Skeletal muscle cell (primary cell): ENCODE results near the gene ERGIC1.
"Not testable (repeated sequence)": the region's sequence is repeated elsewhere in the genome, so short reads cannot be mapped to it uniquely, and the experiment has no call there.

Source experiments
- DNase-seq: peaks from one replicate; pipeline ENCODE4 v3.0.0-alpha.2; 2010; ENCODE audit warnings: low read depth
- H3K4me3 ChIP-seq: 2 replicates; pipeline ENCODE4 v1.5.1; 2011; ENCODE audit warnings: low read depth, mild to moderate bottlenecking, control low read depth, low read length, moderate library complexity

The ERGIC1 gene, protein sequence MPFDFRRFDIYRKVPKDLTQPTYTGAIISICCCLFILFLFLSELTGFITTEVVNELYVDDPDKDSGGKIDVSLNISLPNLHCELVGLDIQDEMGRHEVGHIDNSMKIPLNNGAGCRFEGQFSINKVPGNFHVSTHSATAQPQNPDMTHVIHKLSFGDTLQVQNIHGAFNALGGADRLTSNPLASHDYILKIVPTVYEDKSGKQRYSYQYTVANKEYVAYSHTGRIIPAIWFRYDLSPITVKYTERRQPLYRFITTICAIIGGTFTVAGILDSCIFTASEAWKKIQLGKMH

DNA sequence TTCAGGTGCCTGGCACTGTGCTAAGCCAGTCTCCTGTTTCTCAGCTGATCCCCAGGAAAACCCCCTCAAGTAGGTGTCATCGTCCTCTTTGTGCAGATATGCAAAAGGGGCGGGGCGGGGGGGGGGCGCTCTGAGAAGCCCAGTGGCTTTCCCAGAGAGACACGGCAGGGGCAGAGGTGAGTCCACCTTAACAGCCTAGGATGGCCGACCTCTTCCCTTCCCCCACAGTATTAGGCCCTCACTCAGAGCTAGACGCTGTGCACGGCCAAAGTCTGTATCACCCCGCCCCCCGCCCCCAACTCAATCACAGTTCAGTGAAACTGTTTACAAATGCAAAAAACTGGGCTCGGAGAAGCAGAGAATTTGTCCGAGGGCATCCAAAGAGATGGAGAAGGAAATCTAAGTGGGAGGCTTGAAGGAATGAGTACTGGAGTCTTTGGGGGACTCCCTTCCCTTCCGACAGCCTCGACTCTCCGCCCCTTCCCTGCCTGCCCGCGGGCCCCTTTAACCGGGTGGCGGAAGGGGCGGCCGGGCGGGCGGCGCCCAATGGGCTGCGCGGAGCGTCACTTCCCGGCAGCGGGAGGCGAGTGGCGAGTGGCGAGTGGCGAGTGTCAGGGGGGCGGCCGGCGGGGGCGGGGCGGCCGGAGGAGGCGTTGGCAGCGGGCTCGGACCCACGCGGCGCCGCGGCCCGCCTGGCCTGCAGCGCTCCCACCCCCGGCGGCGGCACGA, at the start of gene ERGIC1:
TSS of gene ERGIC1 (plus strand) at position 566 of the 729 bp plus-strand sequence. CDS start at position 729, 163 bp downstream.
- DNase-seq, result peak; percentile 57
- peak within 1 kb of the TSS; percentile 91 for H3K4me3 ChIP-seq

DNA sequence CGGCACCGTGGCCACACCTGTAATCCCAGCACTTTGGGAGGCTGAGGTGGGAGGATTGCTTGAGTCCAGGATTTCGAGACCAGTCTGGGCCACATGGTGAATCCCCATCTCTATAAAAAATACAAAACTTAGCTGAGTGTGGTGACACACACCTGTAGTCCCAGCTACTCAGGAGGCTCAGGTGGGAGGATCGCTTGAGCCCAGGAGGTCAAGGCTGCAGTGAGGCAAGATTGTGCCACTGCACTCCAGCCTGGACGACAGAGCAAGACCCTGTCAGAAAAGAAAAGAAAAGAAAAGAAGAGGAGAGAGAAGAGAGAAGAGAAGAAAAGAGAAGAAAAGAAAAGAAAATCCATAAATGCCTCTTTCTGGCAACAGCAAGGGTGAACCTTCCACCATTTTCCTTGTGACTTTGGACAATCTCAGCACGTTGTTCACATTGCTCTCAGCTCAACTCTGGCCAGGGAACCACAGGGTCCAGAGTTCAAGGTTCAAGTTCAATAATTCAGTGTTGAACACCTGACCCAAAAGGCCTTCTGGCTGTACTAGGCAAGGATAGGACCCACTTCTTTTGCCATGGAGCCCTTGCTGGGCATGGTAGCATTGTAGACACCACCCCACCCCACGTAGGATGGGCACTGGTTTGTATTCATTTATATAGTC, 48.5 kb upstream of the ERGIC1 start:
- no peak for DNase-seq
- H3K4me3 ChIP-seq, result no peak overlapping the region

DNA sequence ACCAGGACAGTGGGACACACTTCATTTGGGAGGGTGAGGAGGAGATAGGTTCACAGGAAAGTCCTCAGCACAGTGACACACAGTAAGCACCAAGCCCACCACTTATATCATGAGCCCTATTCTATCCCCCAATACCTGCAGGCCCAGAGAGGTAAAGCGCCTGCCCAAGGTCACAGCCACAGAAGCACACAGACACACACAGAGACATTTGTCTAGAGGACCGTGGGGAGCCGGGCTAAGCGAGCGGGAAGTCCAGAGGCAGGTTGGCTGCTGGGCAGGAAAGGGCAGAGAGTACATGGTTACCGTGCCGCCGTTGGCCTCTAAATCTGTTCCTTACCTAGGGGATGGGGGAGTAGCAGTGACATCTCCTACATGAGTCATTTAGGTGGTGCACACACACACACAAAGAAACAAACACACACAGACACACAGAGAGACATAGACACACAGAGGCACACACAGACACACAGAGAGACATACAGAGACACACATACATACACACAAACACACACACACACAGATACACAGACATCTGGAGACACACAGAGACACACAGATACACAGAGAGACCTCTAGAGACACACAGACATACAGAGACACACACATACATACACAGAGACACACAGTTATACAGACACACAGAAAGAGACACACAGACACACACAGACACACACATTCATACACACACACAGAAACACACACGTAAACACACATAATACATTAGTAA, 47.2 kb upstream of the ERGIC1 start:
- no peak overlapping the region for H3K4me3 ChIP-seq
- no peak for DNase-seq

DNA sequence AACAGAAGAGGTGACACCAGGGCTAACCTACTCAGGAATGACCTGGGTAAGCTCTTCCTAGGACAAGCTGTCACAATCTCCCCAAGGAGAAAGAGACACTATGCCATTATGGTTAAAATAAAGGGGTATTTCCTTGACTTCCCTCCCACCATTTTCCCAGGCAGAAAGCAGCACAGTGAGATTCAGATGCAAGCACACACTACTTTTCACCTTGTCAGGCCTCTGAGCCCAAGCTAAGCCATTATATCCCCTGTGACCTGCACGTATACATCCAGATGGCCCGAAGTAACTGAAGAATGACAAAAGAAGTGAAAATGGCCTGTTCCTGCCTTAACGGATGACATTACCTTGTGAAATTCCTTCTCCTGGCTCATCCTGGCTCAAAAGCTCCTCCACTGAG, 46.5 kb upstream of the ERGIC1 start:
- not testable (repeated sequence) for DNase-seq, H3K4me3 ChIP-seq

DNA sequence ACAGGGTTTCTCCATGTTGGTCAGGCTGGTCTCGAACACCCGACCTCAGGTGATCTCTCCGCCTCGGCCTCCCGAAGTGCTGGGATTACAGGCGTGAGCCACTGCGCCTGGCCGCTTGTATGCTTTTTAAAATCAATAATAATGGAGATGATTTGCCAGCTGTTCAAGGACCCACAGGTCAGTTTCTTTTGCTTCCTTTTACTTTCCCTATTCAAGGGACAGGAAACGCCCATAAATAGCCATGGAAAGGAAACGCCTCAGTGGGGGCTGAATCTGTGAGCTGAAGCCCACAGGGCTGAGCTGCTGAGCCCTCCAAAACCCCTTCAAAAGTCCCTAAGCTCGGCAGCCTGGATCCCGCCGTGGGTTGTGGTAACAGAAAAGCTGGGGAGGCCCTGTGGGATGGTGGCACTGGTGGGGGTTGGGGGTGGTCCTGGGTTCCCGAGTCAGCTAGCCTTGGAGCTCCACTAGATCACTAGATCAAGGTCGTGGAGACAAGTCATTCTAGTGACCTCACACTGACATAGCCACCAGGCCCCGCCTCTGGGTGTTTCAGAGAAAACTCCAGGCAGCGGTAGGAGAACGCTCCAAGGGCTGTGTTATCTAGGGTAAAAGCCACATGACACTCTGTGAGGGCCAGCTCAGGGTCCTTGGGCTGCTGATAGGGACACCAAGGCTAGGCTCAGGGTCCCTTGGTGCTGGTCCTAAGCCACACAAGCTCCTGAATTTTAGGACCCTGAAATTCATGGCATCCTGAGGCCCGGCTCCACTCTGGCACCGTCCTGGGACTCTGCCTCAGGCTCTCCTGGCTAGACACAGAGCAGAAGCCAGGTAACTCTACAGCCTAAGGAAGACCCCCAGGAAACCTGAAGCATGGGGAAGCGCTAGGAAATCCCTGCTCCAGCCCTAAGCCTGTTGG, 45.0 kb upstream of the ERGIC1 start:
- no peak for DNase-seq
- no peak overlapping the region for H3K4me3 ChIP-seq

DNA sequence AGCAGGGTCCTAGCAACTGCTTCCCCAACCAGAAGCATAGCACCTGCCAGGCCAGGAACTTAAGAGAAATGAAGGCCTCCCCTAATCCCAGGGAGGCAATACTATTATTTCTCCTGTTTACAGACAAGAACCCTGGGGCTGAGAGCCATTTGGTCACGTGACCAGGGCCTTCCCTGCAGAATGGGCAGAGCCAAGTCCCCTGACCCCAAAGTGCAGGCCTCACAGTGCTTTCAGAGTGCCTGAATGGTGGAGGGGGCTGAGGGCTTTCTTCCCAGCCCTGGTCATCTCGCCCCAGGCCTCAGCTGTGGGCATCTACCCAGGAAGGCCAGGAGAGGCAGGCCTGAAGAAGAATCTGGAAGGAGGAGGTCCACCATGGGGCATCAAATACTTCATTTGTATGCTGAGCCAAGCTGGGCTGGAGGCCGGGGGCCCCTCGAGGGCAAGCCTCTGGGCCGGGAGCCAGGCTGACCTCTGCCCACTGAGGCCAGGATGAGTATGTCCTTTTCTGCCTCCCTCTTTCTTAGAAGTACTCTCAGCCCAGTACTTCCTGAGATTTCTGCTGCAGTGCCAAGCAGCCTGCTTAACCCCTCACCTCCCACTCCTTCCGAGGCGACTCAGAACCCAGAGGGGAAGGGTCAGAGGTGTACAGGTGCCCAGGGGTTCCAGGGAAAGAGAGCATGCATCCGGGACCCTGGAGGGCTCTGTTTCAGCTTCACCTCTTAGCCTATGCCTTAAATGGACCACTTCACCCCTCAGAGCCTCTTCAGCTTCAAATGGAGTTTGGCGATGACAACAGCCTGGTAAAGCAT, 44.2 kb upstream of the ERGIC1 start:
- no peak for DNase-seq
- H3K4me3 ChIP-seq, result no peak overlapping the region

DNA sequence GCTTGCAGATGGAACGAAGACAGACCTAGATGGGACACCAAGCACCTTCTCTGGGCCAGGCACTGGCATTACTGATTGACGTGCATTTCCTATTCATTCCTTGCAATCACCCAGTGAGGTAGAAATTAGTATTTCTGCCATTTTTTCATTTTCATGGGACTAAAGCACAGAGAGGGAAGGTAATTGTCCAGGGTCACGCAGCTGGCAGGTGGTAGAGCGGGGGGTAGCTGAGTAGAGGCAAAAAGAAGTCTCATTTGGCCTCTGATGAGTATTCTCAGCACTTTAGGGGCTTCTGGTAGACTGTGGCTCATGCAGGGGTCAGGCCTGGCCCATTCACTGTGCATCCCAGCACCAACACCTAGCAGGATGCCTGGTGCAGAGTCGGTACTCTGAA, 43.6 kb upstream of the ERGIC1 start:
- no peak for DNase-seq
- H3K4me3 ChIP-seq, result no peak overlapping the region

DNA sequence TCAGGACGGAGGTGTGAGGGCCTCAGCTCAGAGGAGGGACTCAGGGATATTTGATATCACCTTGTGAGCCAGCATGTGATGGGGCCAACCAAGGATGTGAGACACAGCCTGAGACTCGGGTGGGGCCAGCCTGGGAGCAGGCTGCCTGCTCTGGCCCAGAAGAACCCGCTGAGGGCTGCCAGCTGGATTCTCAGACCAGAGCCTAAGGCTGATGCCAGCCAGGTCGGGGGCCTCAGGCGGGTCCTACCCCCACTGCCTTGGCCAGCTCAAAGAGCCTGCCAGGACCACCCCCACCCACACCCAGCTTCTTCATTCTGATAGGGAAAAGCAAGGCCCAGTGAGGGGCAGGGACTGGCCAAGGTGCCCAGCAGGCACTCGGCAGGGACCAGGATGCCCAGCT, 42.8 kb upstream of the ERGIC1 start:
- DNase-seq, result no peak
- no peak overlapping the region for H3K4me3 ChIP-seq

DNA sequence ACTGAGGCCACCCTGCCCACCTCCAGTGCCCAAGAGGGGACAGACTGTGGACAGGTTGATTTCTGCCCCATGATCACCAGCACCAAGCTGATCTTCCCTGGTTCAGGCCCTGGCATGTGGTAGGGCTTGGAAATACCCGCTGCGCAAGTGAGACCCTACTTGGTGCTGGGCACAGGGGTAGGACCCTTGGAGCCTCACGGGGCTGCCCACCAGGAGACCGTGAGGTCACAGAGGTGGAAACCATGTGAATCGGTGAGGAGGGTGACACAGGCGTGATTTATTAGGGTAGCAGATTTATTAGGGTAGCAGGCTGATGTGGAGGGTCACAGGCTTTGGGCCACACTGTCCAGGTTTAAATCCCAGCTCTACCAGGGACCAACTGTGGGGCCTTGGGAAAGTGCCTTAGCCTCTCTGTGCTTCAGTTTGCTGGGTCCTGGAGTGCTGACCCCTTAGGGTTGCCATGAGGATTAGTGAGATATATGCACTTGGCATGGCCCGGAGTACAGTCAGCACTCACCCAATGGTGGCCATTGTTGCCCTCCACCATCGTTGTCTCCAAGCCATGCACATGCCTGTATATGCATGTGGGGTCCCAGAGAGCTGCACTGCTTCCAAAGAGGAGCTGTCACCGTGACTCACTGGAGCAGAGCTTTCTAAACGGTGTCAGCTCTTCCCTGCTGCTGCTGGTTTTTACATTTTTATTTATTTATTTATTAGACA, 42.2 kb upstream of the ERGIC1 start:
- no peak overlapping the region for H3K4me3 ChIP-seq
- no peak for DNase-seq

DNA sequence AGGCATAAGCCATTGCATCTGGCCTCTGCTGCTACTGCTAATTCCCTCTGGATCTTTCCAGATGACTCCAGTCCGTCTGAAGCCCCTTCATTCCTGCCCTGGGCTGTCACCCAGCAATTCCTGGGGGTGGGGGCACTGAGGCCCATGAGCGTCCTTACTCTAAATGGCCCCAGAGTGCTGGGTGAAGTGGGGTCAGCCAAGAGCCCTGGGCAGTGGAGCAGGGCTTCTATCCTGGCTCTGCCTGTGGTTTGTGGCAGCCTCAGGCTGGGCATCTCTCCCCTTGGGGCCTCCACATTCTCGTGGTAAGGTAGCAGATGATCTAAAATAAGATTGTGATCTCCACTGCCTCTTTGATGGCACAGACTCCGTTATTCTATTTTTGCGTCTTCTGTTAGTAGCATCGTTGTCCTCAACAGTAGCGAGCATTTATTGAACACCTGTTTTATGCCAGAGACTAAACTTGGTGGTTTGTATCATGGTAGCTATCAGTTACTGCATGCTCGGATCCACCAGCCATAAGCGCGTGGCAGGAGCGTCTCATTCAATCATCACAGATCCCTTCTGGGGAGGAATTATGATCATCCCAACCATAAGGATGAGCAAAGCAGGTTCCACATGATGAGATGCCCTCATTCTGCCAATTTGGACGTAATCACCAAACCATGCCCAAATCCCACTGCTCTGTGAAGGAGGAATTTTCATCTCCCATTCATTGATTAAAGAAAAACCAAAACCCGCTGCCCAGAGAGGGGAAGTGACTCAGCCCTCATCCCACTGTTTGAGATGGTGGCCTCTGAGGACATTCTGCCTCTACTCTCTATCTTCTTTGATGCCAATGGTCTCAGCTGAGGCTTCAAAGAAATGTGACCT, 41.1 kb upstream of the ERGIC1 start:
- no peak for DNase-seq
- no peak overlapping the region for H3K4me3 ChIP-seq

DNA sequence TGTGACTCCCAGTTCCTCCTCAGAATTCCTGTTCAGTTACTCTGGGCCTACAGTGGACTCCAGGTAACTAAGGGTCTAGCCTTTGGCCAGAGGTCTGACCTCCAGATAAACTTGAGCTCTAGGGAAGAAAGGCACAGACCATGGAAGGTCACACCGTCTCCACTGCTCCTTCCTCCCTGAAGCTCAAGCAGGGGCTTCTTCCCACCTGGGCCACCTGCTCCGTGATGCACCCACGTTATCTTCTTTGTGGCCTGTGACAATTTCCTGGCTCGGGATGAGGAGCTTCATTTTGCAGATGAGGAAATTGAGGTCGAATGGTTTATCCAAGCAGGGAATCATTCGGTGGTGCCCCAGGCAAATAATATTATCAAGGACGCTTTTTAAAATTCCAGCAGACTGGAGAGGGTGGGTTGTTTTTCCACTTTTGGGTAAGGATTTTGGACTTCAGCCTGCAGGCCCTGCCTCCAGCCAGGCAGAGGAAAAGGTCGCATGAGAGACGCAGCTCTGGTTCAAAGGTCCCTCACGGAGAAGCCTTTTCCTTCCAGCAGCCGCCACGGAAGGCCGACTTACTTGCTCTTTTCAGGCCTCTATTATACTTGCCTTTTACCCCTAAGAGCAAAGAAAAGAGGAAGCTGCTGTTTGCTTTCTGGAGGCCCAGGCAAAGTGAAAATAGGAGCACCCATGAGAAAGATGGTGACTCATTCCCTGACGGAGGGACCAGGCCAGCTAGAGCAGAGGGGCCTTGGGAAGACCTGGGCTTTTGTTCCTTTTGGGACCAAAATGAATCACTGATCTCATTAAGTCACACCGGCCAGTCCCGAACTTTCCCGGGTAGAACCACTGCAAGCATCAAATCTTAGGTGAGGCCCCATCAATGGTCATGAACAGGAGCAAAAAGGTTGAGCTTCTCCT, 40.2 kb upstream of the ERGIC1 start:
- no peak for DNase-seq
- H3K4me3 ChIP-seq, result no peak overlapping the region

DNA sequence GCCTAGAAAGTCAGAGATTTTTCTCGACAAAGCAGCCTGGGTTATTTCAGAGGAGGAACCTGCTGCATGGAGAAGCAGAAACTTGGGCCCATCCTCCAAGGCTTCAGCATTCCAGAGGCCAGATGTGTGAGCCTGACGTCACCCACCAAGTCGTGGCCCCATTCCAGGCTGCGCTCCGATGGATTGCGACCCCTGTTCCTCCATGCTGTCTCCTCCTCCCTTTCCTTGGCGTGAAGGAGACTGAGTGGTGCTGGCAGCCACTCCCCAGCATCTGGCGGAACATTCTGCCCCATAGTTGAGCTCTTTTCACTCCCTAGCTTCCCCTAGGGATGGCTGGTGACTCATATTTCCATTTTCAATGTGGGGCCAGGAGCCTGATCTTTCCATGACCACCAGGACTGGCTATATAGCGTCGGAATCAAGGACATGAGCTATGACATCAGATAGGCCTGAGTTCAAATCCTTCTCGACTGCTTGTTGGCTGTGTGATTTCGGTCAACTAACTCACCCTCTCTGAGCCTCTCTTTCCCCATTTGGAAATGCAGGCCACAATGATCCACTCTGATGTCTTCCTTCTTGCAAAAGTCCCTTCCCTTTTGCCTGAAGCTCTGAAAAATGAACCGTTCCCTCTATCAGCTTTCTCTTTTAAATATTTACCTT, 38.6 kb upstream of the ERGIC1 start:
- H3K4me3 ChIP-seq, result no peak overlapping the region
- peak; percentile 100 for DNase-seq

DNA sequence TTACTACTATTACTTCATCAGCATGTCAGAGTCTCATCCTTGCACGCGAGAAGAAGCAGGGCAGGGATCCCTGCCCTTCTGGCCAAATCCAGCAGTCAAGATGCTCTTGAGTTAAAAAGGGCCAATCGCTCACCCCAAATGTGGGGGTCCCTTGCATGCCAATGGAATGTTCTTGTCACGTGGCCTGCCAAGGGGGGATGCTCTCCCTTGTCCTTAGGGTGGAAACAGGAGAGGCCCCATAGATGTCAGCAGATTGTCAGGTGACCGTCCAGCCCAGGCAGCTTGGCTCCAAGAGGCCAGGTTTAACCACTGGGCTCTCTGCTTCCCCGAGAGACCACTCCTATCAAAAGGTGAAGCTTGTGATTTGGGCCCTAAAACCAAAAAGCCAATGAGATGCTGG, 37.7 kb upstream of the ERGIC1 start:
- no peak overlapping the region for H3K4me3 ChIP-seq
- DNase-seq, result no peak

DNA sequence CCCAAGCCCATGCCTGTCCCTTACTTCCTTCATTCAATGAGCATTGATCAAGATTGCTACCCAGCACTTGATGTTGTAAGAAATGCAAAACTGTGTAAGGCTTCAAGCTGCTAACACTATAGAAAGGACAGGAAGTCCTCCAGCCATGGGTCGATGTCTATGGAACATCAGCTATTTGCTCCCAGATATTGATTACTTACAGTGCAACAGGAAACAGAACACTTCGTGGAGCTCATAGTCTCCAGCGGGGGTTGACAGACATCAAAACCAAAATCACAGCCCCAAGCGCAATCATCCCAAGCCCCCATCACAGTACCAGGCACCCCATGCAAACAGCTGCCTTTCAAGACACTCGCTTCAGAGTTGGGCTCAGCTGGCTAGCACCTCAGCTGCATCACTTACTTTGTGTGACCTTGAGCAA, 36.3 kb upstream of the ERGIC1 start:
- H3K4me3 ChIP-seq, result no peak overlapping the region
- no peak for DNase-seq
